ENCODE data around the gene SP2. TPM values are rescaled to one million over a fixed set of nuclear protein-coding genes. Genes with fewer than 3 reads are reported as not detected.

Gene SP2
- total and polyA plus RNA-seq, 2 donors (not counting 1 experiment from before 2014, with no cell fraction given) = 1.5 to 2.6 TPM

GRCh38 chr17:47975823-47976205 lies 79.8 kb downstream of the SP2 start:
- DNase-seq (ENCODE audit: low read depth in 2 of 2) = no peak
- Histone ChIP-seq H3K4me3 (replicated peaks in 1 of 4; ENCODE audit: control extremely low read depth in 1 of 4, insufficient read depth in 1 of 4, low read depth in 3 of 4, low read length in 4 of 4) (no peak overlapping the region), H3K79me2 (ENCODE audit: control insufficient read depth, insufficient read depth, low read length) (peaks cover 13% of the 10 kb centered on the region), H2AFZ (ENCODE audit: low read length) (no peak overlapping the region), H3K36me3 (ENCODE audit: control insufficient read depth, insufficient read depth, low read length) (peaks cover 25% of the 10 kb centered on the region), H3K27ac (ENCODE audit: insufficient read depth, low read length) (no peak overlapping the region), H3K4me2 (ENCODE audit: extremely low read depth, insufficient read depth, low read length) (no peak overlapping the region), H3K27me3 (ENCODE audit: control insufficient read depth, insufficient read depth, low read length) (no peaks in the 10 kb centered on the region), H3K9ac (ENCODE audit: insufficient read depth, low read length) (no peak overlapping the region), H3K4me1 (ENCODE audit: control insufficient read depth, extremely low read depth, insufficient read depth, low read length) (peaks cover 6% of the 10 kb centered on the region), H3K9me3 (ENCODE audit: control insufficient read depth, insufficient read depth, low read depth, low read length) (no peaks in the 10 kb centered on the region), H4K20me1 (ENCODE audit: control insufficient read depth, extremely low read depth, insufficient read depth, low read length) (no peaks in the 10 kb centered on the region)
- TF ChIP-seq, protein P1, sequence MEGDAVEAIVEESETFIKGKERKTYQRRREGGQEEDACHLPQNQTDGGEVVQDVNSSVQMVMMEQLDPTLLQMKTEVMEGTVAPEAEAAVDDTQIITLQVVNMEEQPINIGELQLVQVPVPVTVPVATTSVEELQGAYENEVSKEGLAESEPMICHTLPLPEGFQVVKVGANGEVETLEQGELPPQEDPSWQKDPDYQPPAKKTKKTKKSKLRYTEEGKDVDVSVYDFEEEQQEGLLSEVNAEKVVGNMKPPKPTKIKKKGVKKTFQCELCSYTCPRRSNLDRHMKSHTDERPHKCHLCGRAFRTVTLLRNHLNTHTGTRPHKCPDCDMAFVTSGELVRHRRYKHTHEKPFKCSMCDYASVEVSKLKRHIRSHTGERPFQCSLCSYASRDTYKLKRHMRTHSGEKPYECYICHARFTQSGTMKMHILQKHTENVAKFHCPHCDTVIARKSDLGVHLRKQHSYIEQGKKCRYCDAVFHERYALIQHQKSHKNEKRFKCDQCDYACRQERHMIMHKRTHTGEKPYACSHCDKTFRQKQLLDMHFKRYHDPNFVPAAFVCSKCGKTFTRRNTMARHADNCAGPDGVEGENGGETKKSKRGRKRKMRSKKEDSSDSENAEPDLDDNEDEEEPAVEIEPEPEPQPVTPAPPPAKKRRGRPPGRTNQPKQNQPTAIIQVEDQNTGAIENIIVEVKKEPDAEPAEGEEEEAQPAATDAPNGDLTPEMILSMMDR (conservative IDR thresholded peaks at IDR 0.05 in 1 of 2, IDR thresholded peaks at IDR 0.05 in 1 of 2; ENCODE audit: low read depth in 1 of 2, low read length in 2 of 2) = no peak
- no peak for TF ChIP-seq EZH2 (IDR thresholded peaks at IDR 0.05; ENCODE audit: low read length, missing control alignments)

GRCh38 chr17:47978324-47978723 lies 82.3 kb downstream of the SP2 start:
- Histone ChIP-seq H3K9ac (ENCODE audit: insufficient read depth, low read length) (no peak overlapping the region), H4K20me1 (ENCODE audit: control insufficient read depth, extremely low read depth, insufficient read depth, low read length) (no peaks in the 10 kb centered on the region), H3K27ac (ENCODE audit: insufficient read depth, low read length) (no peak overlapping the region), H3K4me2 (ENCODE audit: extremely low read depth, insufficient read depth, low read length) (no peak overlapping the region), H3K79me2 (ENCODE audit: control insufficient read depth, insufficient read depth, low read length) (no peaks in the 10 kb centered on the region), H3K36me3 (ENCODE audit: control insufficient read depth, insufficient read depth, low read length) (peaks cover 27% of the 10 kb centered on the region), H2AFZ (ENCODE audit: low read length) (no peak overlapping the region), H3K4me1 (ENCODE audit: control insufficient read depth, extremely low read depth, insufficient read depth, low read length) (no peaks in the 10 kb centered on the region), H3K4me3 (replicated peaks in 1 of 4; ENCODE audit: control extremely low read depth in 1 of 4, insufficient read depth in 1 of 4, low read depth in 3 of 4, low read length in 4 of 4) (no peak overlapping the region), H3K27me3 (ENCODE audit: control insufficient read depth, insufficient read depth, low read length) (no peaks in the 10 kb centered on the region), H3K9me3 (ENCODE audit: control insufficient read depth, insufficient read depth, low read depth, low read length) (no peaks in the 10 kb centered on the region)
- peak; percentile 34 to 64 for DNase-seq (ENCODE audit: low read depth in 2 of 2)
- TF ChIP-seq EZH2 (IDR thresholded peaks at IDR 0.05; ENCODE audit: low read length, missing control alignments) = no peak
- TF ChIP-seq, protein P1 (conservative IDR thresholded peaks at IDR 0.05 in 1 of 2, IDR thresholded peaks at IDR 0.05 in 1 of 2; ENCODE audit: low read depth in 1 of 2, low read length in 2 of 2) = peak; percentile 75

Other genes with a start within 250 kb of the SP2 start
- gene KPNB1, start 246.3 kb upstream of the SP2 start, total RNA-seq = 209 and 267 TPM in 2 replicates
- 253 and 361 TPM in 2 replicates for gene KPNB1, start 246.3 kb upstream of the SP2 start, polyA plus RNA-seq
- 11.3 and 11.6 TPM in 2 replicates for gene TBKBP1, start 202.1 kb upstream of the SP2 start, total RNA-seq
- gene TBKBP1, start 202.1 kb upstream of the SP2 start, polyA plus RNA-seq = 4.6 and 5.3 TPM in 2 replicates
- not detected in 2 replicates for gene TBX21, start 163.0 kb upstream of the SP2 start, total RNA-seq
- not detected in 2 replicates for gene TBX21, start 163.0 kb upstream of the SP2 start, polyA plus RNA-seq
- gene OSBPL7, start 74.4 kb upstream of the SP2 start, total RNA-seq = 5.4 and 7.1 TPM in 2 replicates
- gene OSBPL7, start 74.4 kb upstream of the SP2 start, polyA plus RNA-seq = 2.1 and 2.2 TPM in 2 replicates
- 26.5 and 31.0 TPM in 2 replicates for gene MRPL10, start 64.7 kb upstream of the SP2 start, total RNA-seq
- gene MRPL10, start 64.7 kb upstream of the SP2 start, polyA plus RNA-seq = 44.7 and 53.1 TPM in 2 replicates
- under 0.01 TPM in 2 replicates for gene LRRC46, start 64.6 kb upstream of the SP2 start, total RNA-seq
- 0.19 and 0.93 TPM in 2 replicates for gene LRRC46, start 64.6 kb upstream of the SP2 start, polyA plus RNA-seq
- gene SCRN2, start 55.0 kb upstream of the SP2 start, total RNA-seq = 22.3 and 40.8 TPM in 2 replicates
- 10.2 and 10.6 TPM in 2 replicates for gene SCRN2, start 55.0 kb upstream of the SP2 start, polyA plus RNA-seq
- gene SP6, start 45.1 kb upstream of the SP2 start, total RNA-seq = under 0.01 TPM in 1 of 2 replicates, not detected in the other
- 0.07 and 0.11 TPM in 2 replicates for gene SP6, start 45.1 kb upstream of the SP2 start, polyA plus RNA-seq
- gene PNPO, start 45.3 kb downstream of the SP2 start, total RNA-seq = 16.2 and 26.6 TPM in 2 replicates
- 25.7 and 38.6 TPM in 2 replicates for gene PNPO, start 45.3 kb downstream of the SP2 start, polyA plus RNA-seq
- not detected in 2 replicates for gene PRR15L, start 61.6 kb downstream of the SP2 start, total RNA-seq
- not detected in 2 replicates for gene PRR15L, start 61.6 kb downstream of the SP2 start, polyA plus RNA-seq
- 72.2 and 118 TPM in 2 replicates for gene CDK5RAP3, start 74.9 kb downstream of the SP2 start, total RNA-seq
- 57.1 and 58.1 TPM in 2 replicates for gene CDK5RAP3, start 74.9 kb downstream of the SP2 start, polyA plus RNA-seq
- 49.8 and 63.1 TPM in 2 replicates for gene COPZ2, start 141.6 kb downstream of the SP2 start, total RNA-seq
- 97.9 and 104 TPM in 2 replicates for gene COPZ2, start 141.6 kb downstream of the SP2 start, polyA plus RNA-seq
- gene NFE2L1, start 152.1 kb downstream of the SP2 start, total RNA-seq = 90.4 and 162 TPM in 2 replicates
- 170 and 200 TPM in 2 replicates for gene NFE2L1, start 152.1 kb downstream of the SP2 start, polyA plus RNA-seq
- 44.9 and 50.4 TPM in 2 replicates for gene CBX1, start 205.2 kb downstream of the SP2 start, total RNA-seq
- 64.8 and 68.1 TPM in 2 replicates for gene CBX1, start 205.2 kb downstream of the SP2 start, polyA plus RNA-seq
- 9.0 and 12.6 TPM in 2 replicates for gene SNX11, start 211.5 kb downstream of the SP2 start, total RNA-seq
- gene SNX11, start 211.5 kb downstream of the SP2 start, polyA plus RNA-seq = 13.2 and 17.7 TPM in 2 replicates